GM19023 (cell line): ENCODE data around the gene TMED9.
A peak's percentile ranks its signal among the peaks of the same experiment; 100 is the strongest.
"Not testable (repeated sequence)": the region's sequence is repeated elsewhere in the genome, so short reads cannot be mapped to it uniquely, and the experiment has no call there.

Source experiments
- ATAC-seq: cut with Tn5 transposase; IDR thresholded peaks from one replicate; pipeline ENCODE4 v1.9.1; 2021; ENCODE audit warnings: mild to moderate bottlenecking, moderate library complexity; ENCODE audit not compliant: unreplicated experiment

The TMED9 gene

DNA sequence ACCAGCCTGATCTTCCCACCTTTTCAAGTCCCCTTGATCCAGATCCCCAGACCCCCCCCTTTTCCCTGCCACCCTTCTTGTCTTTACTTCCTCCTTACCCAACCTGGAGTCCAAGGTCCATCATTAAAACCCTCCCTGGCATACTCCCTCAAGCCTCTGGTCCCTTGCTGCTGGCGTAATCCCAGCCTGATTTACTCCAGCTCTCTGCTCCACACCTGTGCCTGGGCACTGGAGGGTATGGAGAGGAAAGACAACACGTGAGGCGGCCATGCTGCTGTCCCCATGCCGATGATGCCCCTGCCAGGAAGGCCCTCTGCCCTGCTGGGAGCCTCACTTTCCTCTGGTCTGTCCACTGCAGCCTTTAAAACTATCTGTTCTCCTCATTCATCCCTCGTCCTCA lies 13.1 kb downstream of the TMED9 start:
- ATAC-seq, result no peak

DNA sequence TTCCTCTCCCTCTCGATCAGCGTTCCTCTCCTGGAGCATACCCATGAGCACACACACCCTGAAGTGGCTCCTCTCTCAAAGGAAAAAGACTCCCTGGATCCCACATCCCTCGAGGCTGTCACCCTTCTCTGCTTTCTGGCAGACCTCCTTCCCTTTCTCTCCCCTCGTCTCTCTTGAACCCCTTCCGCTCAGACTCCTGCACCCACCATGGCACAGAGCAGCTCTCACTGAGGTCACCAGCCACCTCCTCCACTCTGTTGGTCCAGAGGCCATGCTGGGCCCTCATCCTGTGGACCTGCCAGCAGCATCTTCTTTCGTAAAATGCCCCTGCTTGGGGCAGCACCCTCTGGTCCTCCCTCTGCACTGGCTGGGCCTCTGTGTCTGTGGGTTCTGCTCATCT lies 13.7 kb downstream of the TMED9 start:
- no peak for ATAC-seq

DNA sequence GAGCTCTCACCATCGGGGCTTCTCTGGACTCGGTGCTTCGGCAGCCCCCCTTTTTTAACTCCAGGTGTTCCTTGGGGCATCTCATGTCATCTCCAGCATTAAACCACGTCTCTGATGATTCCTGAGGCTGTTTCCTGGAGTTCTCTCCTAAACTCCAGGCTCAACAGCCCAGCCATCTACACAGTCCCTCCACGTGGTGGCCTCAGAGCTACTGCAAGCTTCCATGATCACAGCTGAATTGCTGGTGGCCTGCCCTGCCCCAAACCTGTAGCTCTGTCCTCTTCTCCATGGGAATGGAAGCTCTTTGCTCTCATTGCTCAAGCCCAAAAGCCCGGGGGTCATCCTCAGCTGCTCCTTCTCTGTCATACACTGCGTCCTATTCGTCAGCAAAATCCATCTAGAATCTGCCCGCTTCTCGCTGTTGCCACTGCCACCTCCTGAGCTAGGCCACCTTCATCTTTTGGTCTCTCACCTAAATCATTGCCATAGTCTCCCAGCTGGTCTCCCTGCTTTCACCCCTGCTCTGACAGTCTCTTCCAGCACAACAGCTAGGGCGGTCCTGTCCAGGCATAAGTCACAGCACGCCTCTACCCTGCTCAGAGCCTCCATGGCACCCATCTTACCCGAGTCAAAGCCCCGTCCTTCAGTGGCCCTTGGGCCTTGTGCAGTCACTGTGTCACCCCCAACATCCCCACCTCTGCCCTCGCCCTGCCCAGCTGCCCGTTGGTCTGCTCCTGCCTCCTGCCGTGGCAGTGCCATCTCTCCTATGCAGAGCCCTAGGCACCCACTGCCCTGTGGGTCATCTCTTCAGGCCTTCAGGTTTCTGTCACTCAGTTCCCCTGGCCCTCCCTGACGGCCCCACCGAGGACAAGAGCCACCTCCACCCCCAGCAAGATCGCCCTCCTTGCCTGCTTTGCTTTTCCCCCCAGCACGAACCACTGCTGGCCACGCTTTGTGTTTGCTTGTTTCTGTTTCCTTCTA lies 14.4 kb downstream of the TMED9 start:
- no peak for ATAC-seq

DNA sequence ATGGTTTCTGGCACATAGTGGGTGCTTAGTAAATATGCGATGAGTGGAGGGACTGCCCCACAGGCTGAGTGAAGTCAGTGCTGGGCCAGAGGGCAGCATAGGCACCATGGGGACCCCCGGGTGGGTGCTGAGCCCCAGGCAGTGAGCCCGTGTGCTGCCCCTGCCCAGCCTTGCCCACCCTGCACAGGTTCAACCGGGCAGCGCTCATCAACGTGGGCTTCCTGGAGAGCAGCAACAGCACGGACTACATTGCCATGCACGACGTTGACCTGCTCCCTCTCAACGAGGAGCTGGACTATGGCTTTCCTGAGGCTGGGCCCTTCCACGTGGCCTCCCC lies 15.1 kb downstream of the TMED9 start:
- no peak for ATAC-seq

DNA sequence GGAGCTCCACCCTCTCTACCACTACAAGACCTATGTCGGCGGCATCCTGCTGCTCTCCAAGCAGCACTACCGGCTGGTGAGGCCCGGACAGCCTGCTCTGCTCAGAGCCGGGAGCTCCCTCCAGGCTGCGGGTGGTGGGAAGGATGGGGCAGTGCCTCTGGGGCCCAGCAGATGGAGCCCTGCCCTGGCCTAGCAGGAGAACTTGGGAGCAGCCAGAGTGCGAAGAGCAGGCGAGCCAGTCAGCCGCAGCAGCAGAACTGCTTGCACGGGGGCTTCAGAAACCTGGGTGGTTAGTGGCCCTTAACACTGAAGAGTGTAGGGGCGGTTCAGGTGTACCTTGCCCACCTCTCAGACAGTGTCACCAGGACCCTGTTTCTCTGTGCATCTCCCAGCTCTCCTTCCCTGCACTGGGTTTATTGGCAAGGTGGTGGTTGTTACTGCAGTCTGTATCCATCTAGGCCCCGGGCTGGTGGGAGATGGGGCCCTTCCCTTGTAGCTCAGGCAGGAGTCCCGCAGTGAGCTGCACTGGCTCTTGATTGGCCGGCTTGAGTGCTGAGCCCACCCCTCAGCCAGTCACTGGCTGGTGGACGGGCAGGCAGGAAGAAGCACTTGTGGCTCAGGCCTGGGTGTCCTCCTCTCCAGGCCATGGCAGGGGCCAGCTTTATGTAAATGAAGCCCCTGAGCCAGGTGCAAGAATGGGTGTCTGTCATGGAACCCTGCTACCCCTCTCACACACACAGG lies 15.6 kb downstream of the TMED9 start:
- ATAC-seq, result peak; percentile 47

DNA sequence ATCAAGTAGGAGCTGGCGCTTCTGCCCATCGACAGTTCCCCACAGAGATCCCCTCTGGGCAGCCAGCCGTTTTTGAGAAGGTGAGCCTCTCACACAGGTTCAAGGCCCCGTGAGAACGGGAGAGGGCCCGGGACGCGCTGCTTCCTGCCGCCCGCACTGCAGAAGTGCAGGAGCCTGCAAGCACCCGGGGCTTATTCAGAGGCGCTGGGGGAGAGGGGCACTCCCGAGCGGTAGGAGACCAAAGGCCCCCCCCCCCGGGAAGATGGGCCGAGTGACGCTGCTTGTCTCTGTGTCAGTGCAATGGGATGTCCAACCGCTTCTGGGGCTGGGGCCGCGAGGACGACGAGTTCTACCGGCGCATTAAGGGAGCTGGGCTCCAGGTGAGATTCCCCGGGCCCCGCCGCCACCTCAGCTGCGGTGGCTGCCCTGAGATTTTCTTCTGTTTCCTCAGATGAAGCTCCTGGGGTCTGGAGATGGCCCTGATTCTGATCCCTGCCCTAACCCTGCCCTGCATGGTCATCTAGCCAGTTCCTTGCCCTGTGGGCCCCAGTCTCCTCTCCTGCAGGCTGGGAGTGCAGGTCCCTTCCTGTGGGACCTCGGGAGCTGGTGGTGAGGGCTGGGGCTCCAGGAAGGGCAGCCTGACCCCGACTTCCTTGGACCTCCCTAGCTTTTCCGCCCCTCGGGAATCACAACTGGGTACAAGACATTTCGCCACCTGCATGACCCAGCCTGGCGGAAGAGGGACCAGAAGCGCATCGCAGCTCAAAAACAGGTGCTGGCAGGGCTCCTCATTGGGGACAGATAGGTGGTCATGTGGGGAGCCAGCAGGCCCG lies 16.5 kb downstream of the TMED9 start:
- no peak for ATAC-seq

DNA sequence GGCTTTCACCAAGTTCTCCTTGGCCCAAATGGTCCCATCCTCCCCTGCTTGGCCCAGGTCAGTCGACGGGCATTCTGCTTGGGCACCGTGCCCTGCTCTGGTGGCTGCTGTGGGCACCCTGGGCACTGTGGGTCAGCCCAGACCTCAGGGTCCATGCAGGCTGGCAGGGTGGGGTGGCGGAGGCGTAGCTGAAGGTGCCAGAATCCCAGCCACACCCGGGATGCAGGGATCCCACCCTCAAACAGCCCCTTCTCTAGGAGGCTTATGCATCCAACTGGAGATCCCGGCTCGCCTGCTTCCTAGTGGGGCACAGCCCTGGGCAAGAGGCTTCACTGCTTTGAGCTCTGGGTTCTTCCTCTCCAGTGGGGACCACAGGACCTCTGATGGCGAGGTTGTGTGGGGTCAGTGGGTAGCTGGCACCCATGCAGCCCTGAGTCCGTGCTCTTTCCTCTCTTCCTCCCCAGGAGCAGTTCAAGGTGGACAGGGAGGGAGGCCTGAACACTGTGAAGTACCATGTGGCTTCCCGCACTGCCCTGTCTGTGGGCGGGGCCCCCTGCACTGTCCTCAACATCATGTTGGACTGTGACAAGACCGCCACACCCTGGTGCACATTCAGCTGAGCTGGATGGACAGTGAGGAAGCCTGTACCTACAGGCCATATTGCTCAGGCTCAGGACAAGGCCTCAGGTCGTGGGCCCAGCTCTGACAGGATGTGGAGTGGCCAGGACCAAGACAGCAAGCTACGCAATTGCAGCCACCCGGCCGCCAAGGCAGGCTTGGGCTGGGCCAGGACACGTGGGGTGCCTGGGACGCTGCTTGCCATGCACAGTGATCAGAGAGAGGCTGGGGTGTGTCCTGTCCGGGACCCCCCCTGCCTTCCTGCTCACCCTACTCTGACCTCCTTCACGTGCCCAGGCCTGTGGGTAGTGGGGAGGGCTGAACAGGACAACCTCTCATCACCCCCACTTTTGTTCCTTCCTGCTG lies 17.4 kb downstream of the TMED9 start:
- no peak for ATAC-seq

DNA sequence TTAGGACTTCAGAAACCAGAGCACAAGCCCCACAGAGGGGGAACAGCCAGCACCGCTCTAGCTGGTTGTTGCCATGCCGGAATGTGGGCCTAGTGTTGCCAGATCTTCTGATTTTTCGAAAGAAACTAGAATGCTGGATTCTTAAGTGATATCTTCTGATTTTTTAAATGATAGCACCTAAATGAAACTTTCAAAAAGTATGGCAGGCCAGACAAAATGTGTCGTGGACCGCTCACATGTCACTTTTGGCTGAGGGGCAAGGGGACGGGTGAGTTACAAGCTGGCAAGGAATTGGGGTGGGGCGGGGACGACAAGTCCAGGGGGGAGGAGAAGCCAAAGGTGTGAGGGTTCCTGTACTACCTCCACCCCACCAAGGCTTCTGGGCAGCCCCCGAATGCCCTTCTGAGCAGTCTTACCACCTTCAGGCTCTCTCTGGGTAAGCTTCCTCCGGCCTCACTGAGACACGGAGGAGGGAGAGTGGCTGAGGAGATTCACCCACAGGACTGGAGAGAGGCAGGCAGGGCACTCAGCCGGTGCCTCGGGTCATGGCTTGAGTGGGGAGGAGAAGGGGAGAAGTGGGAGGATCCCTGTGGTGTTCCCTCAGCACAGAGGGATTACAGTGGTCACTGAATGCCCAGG lies 18.2 kb downstream of the TMED9 start:
- ATAC-seq, result no peak

DNA sequence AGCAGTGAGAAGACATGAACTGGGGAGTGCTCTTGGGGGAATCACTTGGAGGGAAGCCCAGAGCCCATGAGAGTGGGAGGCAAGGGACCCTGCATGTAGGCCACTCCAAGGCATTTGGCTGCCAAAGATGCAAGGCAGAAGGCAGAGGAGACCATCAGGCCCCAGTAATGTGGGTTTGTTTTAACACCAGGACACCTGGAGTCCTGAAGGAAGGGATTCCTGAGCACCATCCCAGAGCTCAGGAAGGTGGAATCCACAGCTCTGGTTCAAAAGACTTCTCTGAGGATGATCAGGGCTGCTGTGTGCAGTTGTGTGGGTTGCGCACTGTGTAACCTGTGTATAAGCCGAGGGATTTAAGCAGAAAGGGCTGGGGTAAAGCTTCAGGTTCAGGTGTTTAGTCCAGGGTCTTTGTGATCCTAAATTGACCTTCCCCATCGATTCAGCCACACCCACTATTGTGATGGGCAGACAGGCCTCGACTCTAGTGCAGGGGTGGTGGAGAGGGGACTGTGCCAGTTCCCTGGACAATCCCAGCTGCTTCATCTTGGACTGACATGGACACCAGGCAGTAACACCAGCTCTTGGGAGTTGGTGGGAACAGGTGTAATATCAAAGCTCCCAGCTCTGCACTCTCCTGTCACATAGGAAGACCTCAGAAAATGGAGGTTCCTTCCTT lies 18.9 kb downstream of the TMED9 start:
- no peak for ATAC-seq

DNA sequence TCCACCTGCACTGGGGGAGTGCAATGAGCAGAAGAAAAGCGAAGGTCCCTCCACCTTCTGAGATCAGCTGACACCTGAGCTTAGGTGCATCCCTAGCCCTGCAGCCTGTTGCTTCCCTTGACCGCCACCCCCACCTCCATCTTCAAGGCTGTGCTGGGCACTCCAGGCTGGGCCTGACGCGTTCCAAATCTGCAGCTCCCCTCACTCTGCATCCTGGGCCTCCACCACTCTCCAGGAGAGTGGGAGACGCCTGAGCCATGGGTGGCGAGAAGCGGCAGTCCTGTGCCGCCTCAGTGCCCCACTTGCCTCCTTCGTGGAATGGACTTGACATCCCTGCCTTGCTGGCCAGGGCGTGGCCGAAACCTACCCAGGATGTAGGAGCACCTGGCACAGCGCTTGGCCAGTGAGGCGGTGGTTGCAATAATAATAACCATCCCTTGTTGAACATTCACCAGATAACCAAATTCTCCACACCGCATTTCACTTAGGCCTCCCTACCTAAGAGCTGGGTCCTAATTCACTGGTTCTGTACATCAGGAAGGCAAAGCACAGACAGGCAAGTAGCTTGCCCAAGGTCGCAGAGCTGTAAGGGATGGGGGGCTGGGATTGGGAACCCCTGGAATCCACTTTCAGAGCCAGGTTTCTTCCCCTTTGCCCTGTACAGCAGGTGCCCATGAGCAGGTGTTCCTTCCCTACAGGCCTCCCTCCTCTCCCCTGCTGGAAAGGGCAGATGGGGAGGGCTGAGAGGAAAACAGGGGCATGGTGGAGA lies 19.6 kb downstream of the TMED9 start:
- no peak for ATAC-seq

DNA sequence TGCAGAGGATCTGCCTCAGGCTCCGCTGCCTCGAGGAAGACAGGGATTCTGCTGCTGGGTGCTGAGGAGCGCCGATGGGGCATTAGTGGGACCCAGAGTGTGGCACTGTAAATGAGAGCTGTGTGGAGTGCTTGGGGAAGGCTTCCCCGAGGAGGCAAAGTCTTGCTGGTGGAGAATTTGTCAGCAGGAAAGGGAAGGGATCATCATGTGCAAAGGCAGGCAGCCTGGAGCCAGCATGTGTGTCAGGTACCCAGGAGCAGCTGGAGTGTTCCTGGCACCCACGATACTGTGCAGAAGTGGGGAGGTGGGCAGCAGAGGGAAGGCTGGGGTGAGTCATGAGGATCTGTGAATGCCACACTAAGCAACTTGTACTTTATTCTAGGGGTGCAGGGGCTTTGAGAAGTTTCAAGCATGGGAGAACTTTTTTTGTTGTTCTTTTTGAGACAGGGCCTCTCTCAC lies 20.2 kb downstream of the TMED9 start:
- no peak for ATAC-seq

DNA sequence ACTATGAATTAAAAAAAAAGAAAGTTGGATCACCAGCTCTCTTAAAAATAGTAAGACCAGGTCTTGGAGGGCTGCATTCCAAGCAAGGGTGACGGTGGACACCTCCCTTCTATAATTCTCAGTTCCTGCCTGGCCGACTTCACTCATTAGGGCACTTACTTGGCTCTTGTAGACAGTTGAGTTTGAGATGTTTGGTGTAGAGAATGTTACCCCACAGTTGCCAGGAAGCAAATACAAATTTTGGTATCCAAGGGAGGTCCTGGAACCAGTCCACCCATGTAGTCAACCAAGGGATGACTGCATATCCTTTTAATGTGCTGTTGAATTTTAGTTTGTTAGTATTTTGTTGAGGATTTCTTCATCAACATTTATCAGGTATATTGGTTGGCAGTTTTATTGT lies 28.6 kb downstream of the TMED9 start:
- no peak for ATAC-seq

DNA sequence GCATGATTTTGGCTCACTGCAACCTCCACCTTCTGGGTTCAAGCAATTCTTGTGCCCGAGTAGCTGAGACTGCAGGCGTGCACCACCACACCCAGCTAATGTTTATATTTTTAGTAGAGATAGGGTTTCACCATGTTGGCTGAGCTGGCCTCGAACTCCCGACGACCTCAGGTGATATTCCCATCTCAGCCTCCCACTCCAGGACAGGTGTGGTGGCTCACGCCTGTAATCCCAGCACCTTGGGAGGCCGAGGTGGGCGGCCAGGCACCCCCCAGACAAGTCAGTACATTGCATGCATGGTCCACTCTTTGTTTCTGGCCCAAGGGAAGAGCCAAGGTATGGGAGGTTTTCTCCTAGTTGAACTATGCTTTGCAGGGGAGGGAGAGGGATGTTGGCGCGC lies 32.2 kb downstream of the TMED9 start:
- ATAC-seq, result not testable (repeated sequence)

DNA sequence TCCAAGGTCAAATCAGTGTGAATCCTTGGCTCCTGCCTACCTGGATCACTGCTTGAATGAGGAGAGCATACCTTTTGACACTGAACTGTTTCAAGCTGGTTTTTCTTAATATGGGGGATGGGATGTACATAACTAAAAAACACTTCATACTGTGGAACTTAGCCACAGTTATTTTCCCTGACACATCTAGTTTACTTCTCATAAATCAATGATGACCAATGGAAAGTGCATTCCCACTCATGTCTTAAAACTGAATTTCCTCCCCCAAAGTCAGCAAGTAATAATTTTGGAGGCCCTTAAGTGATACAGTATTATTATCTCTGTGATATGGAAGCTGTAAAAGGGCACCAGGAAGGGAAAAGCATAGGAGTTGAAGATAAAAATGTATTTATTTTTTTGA lies 38.2 kb downstream of the TMED9 start:
- ATAC-seq, result not testable (repeated sequence)

DNA sequence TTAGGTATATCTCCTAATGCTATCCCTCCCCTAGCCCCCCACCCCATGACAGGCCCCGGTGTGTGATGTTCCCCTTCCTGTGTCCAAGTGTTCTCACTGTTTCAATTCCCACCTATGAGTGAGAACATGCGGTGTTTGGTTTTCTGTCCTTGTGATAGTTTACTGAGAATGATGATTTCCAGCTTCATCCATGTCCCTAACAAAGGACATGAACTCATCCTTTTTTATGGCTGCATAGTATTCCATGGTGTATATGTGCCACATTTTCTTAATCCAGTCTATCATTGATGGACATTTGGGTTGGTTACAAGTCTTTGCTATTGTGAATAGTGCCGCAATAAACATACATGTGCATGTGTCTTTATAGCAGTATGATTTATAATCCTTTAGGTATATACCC lies 42.9 kb downstream of the TMED9 start:
- ATAC-seq, result not testable (repeated sequence)

DNA sequence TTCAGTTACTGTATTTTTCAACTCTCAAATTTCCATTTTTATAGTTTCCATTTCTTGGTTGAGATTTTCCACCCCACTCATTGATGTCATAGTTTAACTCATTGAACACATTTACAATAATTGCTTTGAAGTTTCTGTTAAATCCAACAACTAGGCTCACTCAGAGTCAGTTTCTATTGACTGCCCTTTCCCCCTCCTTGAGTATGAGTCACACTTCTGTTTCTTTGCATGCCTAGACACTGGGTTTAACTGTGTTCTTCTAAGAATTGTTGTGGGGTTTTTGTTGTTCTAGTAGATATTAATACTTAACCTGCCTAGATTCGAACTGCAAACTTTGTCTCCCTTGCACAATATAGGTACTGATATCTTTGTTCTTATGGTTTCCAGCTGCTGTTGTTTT lies 53.5 kb downstream of the TMED9 start:
- ATAC-seq, result not testable (repeated sequence)
